D721Med (cell line): ENCODE measurements around the gene USP12.

Source experiments
- DNase-seq: peaks from one replicate; pipeline ENCODE4 v3.0.0; 2011; ENCODE audit warnings: low spot score; ENCODE audit not compliant: insufficient read length
- FAIRE-seq: peaks from 2 replicates; lab custom pipeline; 2011; peaks lifted over from hg19 to GRCh38; lab: Jason Lieb, UNC
- TF ChIP-seq, protein P1 (sequence below): IDR thresholded peaks from 2 replicates; pipeline ENCODE4 v1.5.1; 2012; ENCODE audit warnings: mild to moderate bottlenecking, control low read depth; ENCODE audit not compliant: insufficient read depth; ENCODE audit errors: missing control alignments

Gene USP12

DNA sequence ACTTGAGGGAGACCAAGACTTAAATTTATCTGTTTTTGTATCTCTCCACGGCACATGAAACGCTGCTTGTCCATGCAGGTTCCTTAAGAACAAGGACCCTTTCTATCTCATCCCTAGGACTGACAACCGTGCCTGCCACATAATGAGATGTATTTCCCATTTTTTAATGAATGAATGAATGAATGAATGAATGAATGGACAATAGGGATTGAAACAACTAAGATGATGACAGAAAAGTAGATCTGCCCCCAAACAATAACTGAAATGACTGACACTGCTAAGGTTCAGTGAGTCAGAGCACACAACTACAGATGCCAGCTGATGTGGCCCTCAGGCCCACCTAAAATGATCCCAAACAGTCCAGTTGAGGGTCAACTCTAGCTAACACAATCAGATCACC is 69.8 kb downstream of the USP12 start:
- DNase-seq, result no peak
- TF ChIP-seq, protein P1, sequence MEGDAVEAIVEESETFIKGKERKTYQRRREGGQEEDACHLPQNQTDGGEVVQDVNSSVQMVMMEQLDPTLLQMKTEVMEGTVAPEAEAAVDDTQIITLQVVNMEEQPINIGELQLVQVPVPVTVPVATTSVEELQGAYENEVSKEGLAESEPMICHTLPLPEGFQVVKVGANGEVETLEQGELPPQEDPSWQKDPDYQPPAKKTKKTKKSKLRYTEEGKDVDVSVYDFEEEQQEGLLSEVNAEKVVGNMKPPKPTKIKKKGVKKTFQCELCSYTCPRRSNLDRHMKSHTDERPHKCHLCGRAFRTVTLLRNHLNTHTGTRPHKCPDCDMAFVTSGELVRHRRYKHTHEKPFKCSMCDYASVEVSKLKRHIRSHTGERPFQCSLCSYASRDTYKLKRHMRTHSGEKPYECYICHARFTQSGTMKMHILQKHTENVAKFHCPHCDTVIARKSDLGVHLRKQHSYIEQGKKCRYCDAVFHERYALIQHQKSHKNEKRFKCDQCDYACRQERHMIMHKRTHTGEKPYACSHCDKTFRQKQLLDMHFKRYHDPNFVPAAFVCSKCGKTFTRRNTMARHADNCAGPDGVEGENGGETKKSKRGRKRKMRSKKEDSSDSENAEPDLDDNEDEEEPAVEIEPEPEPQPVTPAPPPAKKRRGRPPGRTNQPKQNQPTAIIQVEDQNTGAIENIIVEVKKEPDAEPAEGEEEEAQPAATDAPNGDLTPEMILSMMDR, result no peak
- FAIRE-seq, result no peak

- DNase-seq (no peak), FAIRE-seq (no peak)
- TF ChIP-seq, protein P1, result no peak
Observed at GRCh38 chr13:27101289-27101688, 70.3 kb downstream of the USP12 start.

GRCh38 chr13:27097691-27098090 is 73.9 kb downstream of the USP12 start:
- no peak for DNase-seq
- TF ChIP-seq, protein P1, result no peak
- FAIRE-seq, result no peak

DNA sequence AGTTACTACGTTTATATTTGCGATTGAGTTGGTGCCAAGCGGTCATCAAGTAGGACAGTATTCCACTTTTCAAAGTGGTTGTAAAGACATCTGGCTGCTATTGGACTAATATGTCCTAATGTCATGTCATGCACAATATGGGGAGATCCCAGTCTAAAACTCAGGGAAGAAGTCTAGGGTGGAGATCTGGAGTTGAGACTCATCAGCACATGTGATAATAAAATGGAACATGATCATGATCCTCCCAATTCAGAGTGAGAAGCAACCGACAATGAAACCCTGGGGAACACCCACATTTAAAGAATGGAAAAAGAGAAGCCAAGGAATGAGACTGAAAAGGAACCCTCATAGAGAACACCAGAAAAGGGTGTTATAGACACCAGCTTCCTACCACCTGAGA is 80.2 kb downstream of the USP12 start:
- DNase-seq, result no peak
- FAIRE-seq, result no peak

DNA sequence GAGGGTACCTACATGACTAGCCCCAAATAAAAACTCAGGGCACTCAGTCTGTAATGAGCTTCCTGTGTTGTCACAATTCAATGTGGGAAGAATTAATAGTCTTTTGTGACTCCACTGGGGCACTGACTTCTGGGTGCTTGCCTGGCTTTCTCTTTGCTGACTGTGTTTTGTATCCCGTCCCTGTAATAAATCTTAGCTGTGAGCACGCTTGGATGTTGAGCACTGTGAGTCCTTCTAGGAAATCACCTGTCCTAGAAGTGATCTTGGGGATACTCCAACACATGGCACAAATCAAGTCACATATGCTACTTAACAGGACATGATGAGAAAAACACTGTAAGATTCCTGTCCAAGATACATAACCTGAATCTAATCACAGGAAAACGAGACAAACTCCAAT is 83.0 kb downstream of the USP12 start:
- TF ChIP-seq, protein P1, result no peak
- DNase-seq (no peak), FAIRE-seq (no peak)

More for the DNA sequence above, 80.2 kb downstream of the USP12 start:
- TF ChIP-seq, protein P1, result no peak

DNA sequence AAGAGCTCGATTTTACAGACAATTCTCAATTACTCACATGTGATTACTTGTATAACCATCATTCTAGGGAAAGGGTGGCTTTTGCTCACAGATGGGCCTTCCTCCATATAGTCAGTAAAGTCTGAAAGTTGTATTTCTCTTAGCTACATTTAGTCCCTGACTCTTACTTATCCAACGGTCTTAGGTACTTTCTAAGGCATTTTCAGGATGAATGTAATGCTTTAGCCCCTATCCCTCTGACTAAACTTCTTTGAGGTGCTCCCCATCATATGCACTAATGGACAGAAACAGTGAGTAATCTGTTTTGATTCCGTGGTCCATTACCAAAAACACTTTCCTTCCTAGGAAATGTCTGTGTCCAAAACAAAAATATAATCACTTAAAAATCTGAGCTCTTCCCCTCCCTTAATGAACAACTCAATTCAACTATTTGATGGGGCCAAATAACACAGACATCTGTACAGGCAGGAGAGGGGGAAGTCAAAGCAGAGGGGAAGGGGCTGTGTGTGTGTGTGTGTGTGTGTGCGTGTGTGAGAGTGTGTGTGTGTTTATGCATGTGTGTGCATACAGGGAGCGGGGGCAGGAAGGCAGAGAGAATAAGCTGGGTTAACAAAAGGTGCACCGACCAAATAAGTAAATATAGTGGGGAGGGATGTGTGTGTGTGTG is 84.9 kb downstream of the USP12 start:
- no peak for DNase-seq
- no peak for FAIRE-seq

DNA sequence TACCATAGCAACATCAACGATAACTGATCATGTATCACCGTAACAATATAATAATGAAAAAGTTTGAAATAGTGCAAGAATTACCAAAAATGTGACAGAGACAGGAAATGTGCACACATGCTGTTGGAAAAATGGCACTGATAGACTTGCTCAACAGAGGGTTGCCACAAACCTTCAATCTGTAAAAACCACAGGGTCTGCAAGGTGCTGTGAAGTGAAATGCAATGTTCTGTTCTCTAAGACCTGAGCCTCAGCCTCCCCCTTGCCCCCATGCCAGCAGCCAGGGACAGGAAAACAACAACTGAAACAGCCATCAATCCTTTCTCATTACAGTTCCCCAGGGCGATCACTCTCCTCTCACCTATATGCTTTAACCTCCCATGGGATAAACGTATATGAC is 88.4 kb downstream of the USP12 start:
- FAIRE-seq (no peak), DNase-seq (no peak)
- TF ChIP-seq, protein P1, result no peak

More for the DNA sequence above, 84.9 kb downstream of the USP12 start:
- TF ChIP-seq, protein P1, result no peak
